Choroid plexus epithelial cell (primary cell): ENCODE measurements around the gene GIPR.

Source experiments
- DNase-seq: peaks from one replicate; pipeline ENCODE4 v3.0.0-alpha.2; 2010; ENCODE audit warnings: low read depth
- H3K4me3 ChIP-seq: 2 replicates; pipeline ENCODE4 v1.5.1; 2011; ENCODE audit warnings: low read depth, mild to moderate bottlenecking, control low read depth, low read length, moderate library complexity
- CTCF ChIP-seq: conservative IDR thresholded peaks from 2 replicates; pipeline ENCODE4 v1.5.1; 2011; ENCODE audit warnings: low read depth, mild to moderate bottlenecking, control low read depth, inconsistent platforms, low read length, moderate library complexity

GIPR gene

GRCh38 chr19:45650722-45651121, 17.3 kb upstream of the GIPR start:
- H3K4me3 ChIP-seq: no peak overlapping the region
- TF ChIP-seq CTCF: no peak
- DNase-seq: no peak

GRCh38 chr19:45653634-45654033, 14.4 kb upstream of the GIPR start:
- DNase-seq: no peak
- no peak overlapping the region for H3K4me3 ChIP-seq
- no peak for TF ChIP-seq CTCF

- no peak overlapping the region for H3K4me3 ChIP-seq
- no peak for DNase-seq
- TF ChIP-seq CTCF: no peak
Measured at GRCh38 chr19:45655073-45655472, 12.9 kb upstream of the GIPR start.

GRCh38 chr19:45657520-45658167, 10.4 kb upstream of the GIPR start:
- no peak for TF ChIP-seq CTCF
- no peak for DNase-seq
- no peak overlapping the region for H3K4me3 ChIP-seq

GRCh38 chr19:45659096-45659729, 8.8 kb upstream of the GIPR start:
- no peak overlapping the region for H3K4me3 ChIP-seq
- TF ChIP-seq CTCF: no peak
- no peak for DNase-seq

GRCh38 chr19:45660636-45661035, 7.4 kb upstream of the GIPR start:
- DNase-seq: no peak
- TF ChIP-seq CTCF: no peak
- H3K4me3 ChIP-seq: no peak overlapping the region

GRCh38 chr19:45663800-45664199, 4.2 kb upstream of the GIPR start:
- DNase-seq: no peak
- no peak for TF ChIP-seq CTCF
- H3K4me3 ChIP-seq: no peak overlapping the region
